ENCODE data around the gene MYF6.

Gene MYF6

DNA sequence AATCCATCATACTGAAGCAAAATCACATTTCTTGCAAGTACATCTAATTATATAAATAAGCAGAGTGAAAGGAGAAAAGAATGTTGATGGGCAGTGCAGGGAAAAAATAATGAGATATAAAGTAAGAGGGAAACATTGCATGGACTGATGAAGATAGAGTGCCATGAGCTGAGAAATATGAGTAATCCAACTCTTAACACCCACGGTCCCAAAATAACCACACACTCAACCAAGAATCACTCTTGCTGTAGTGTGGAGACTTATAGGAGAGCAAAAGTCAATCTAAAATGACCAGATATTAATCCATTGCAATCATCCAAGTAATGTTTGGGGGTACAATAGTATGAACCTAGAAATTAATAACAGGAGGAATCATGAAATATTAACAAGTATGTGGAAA, 49.4 kb downstream of the MYF6 start:
- Histone ChIP-seq H3K27ac (replicated peaks) (no peak overlapping the region), H3K27me3 (ENCODE audit: insufficient read depth, poor library complexity, severe bottlenecking) (peaks cover 6% of the 10 kb centered on the region), H3K4me3 (replicated peaks; ENCODE audit: insufficient read depth, low read length) (no peak overlapping the region)
- no peak for DNase-seq (ENCODE audit: low read depth in 1 of 2, low spot score in 1 of 2)
- TF ChIP-seq POLR2AphosphoS5 (IDR thresholded peaks at IDR 0.05; ENCODE audit: low read depth) (no peak), REST (IDR thresholded peaks at IDR 0.05; ENCODE audit: insufficient replicate concordance, low read depth) (no peak), CTCF (IDR thresholded peaks at IDR 0.05; ENCODE audit: insufficient read depth, low read length) (no peak)

Data from HL-60 (cell line).